ENCODE results near the gene SPAG5. TPM values are rescaled to one million over a fixed set of nuclear protein-coding genes. Genes with fewer than 3 reads are reported as not detected.

Gene SPAG5
- total and polyA plus RNA-seq, 9 of the 15 experiments (the other 6 are each of a cell fraction or from before 2014, with no cell fraction given), result 94.4 to 286 (median 151) TPM

DNA sequence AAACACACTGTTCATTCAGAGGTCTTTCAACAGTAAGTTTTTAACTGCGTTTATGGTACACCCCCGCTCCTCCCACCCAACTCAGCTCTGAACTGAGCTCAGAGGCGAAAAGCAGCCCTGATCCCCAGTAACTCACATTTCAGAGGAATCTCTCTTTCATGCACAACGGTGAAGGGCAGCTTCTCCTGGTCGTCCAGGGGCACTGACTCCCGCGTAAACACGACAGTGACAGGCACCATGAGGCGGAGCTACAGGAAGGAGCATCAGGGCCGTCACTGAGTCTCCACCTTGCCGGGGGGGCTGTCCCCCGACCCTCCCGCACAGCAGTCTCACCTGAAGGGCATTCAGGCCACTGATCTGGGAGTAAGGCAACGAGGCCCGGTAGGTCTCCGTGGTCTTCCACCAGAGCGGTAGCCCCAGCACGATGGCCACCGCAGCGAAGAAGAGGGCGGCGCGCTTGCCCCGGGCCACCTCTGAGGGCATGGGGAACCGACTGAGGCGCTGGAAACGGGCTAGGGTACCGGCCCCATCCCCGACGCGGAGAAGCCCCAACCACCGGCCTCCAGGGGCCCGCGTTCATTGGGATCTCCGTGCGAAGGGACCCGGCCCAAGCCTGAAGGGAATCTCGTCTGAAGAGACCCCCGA, 28.0 kb downstream of the SPAG5 start (continued):
- TF ChIP-seq NFYB (IDR thresholded peaks at IDR 0.05; ENCODE audit: extremely low read depth, insufficient read length), result no peak
- TF ChIP-seq EP400 (IDR thresholded peaks at IDR 0.05), result peak; percentile 59; the same call in 1 of the 2 replicates
- TF ChIP-seq NFRKB (IDR thresholded peaks at IDR 0.05; ENCODE audit: low read depth), result peak; percentile 26; the same call in 1 of the 2 replicates
- TF ChIP-seq ARID1B (IDR thresholded peaks at IDR 0.05), result no peak
- TF ChIP-seq TFE3 (CRISPR knock-in tag; IDR thresholded peaks at IDR 0.05), result no peak
- peak; percentile 38 for TF ChIP-seq RBBP5 (IDR thresholded peaks at IDR 0.05; ENCODE audit: borderline replicate concordance, insufficient read depth, low read length, poor library complexity, severe bottlenecking)
- TF ChIP-seq ZNF589 (CRISPR knock-in tag; IDR thresholded peaks at IDR 0.05; ENCODE audit: low read depth), result no peak
- no peak for TF ChIP-seq TBP (optimal IDR thresholded peaks at IDR 0.05; ENCODE audit: low read depth, low read length)
- TF ChIP-seq, protein P1, sequence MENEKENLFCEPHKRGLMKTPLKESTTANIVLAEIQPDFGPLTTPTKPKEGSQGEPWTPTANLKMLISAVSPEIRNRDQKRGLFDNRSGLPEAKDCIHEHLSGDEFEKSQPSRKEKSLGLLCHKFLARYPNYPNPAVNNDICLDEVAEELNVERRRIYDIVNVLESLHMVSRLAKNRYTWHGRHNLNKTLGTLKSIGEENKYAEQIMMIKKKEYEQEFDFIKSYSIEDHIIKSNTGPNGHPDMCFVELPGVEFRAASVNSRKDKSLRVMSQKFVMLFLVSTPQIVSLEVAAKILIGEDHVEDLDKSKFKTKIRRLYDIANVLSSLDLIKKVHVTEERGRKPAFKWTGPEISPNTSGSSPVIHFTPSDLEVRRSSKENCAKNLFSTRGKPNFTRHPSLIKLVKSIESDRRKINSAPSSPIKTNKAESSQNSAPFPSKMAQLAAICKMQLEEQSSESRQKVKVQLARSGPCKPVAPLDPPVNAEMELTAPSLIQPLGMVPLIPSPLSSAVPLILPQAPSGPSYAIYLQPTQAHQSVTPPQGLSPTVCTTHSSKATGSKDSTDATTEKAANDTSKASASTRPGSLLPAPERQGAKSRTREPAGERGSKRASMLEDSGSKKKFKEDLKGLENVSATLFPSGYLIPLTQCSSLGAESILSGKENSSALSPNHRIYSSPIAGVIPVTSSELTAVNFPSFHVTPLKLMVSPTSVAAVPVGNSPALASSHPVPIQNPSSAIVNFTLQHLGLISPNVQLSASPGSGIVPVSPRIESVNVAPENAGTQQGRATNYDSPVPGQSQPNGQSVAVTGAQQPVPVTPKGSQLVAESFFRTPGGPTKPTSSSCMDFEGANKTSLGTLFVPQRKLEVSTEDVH (IDR thresholded peaks at IDR 0.05; ENCODE audit: low read depth, partially characterized antibody), result peak; percentile 60
- peak; percentile 65 to 84; a peak in 3 of 4 replicates for TF ChIP-seq UBTF (IDR thresholded peaks at IDR 0.05; ENCODE audit: borderline replicate concordance in 1 of 2, low read depth in 2 of 2, low read length in 2 of 2)
- TF ChIP-seq PKNOX1 (IDR thresholded peaks at IDR 0.05), result peak; percentile 80
- TF ChIP-seq, protein P2, sequence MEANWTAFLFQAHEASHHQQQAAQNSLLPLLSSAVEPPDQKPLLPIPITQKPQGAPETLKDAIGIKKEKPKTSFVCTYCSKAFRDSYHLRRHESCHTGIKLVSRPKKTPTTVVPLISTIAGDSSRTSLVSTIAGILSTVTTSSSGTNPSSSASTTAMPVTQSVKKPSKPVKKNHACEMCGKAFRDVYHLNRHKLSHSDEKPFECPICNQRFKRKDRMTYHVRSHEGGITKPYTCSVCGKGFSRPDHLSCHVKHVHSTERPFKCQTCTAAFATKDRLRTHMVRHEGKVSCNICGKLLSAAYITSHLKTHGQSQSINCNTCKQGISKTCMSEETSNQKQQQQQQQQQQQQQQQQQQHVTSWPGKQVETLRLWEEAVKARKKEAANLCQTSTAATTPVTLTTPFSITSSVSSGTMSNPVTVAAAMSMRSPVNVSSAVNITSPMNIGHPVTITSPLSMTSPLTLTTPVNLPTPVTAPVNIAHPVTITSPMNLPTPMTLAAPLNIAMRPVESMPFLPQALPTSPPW (CRISPR knock-in tag; IDR thresholded peaks at IDR 0.05), result peak; percentile 73
- no peak for TF ChIP-seq ZNF445 (CRISPR knock-in tag; IDR thresholded peaks at IDR 0.05; ENCODE audit: low read depth)
- TF ChIP-seq SAFB (IDR thresholded peaks at IDR 0.05; ENCODE audit: borderline replicate concordance, low read depth, low read length), result no peak
- no peak for TF ChIP-seq HDAC3 (IDR thresholded peaks at IDR 0.05; ENCODE audit: borderline replicate concordance, partially characterized antibody)

Data from K562 (cell line).